Fibroblast of pulmonary artery (primary cell): Measurements from ENCODE around the gene PRPS1.

Source experiments
- DNase-seq: peaks from one replicate; pipeline ENCODE4 v3.0.0-alpha.2; 2010; ENCODE audit warnings: low read depth
- H3K4me3 ChIP-seq: replicated peaks from 2 replicates; pipeline ENCODE4 v1.5.1; 2011; ENCODE audit warnings: low read depth, mild to moderate bottlenecking, control low read depth, low read length, moderate library complexity
- CTCF ChIP-seq: IDR thresholded peaks from 2 replicates; pipeline ENCODE4 v1.5.1; 2011; ENCODE audit warnings: mild to moderate bottlenecking, control low read depth, low read length, inconsistent platforms; ENCODE audit errors: missing control alignments

Gene PRPS1

GRCh38 chrX:107656978-107657377 is 28.7 kb downstream of the PRPS1 start:
- DNase-seq: no peak
- no peak overlapping the region for H3K4me3 ChIP-seq
- no peak for TF ChIP-seq CTCF

- no peak overlapping the region for H3K4me3 ChIP-seq
- no peak for DNase-seq
- TF ChIP-seq CTCF: no peak
These were observed 30.4 kb downstream of the PRPS1 start for GRCh38 chrX:107658660-107659059.

- H3K4me3 ChIP-seq: no peak overlapping the region
- no peak for TF ChIP-seq CTCF
- DNase-seq: no peak
These were observed 31.0 kb downstream of the PRPS1 start for GRCh38 chrX:107659286-107659685.

- H3K4me3 ChIP-seq: no peak overlapping the region
- DNase-seq: peak; percentile 76
- peak; percentile 66 for TF ChIP-seq CTCF
These were observed 31.5 kb downstream of the PRPS1 start for GRCh38 chrX:107659768-107660167.

- TF ChIP-seq CTCF: no peak
- no peak overlapping the region for H3K4me3 ChIP-seq
- DNase-seq: no peak
These were observed 33.8 kb downstream of the PRPS1 start for GRCh38 chrX:107662145-107662544.

- no peak for TF ChIP-seq CTCF
- DNase-seq: no peak
- no peak overlapping the region for H3K4me3 ChIP-seq
These were observed 34.5 kb downstream of the PRPS1 start for GRCh38 chrX:107662824-107663223.

- DNase-seq: no peak
- no peak for TF ChIP-seq CTCF
- H3K4me3 ChIP-seq: no peak overlapping the region
These were observed 38.6 kb downstream of the PRPS1 start for GRCh38 chrX:107666931-107667330.
